HUDEP-2 (cell line): ENCODE measurements around the gene SMYD5.

Experiments
- DNase-seq, 76 experiments: peaks; one replicate each; lab custom pipeline; 2025; ENCODE audit not compliant: unreplicated experiment in 76 of 76; lab: John Stamatoyannopoulos, UW

Gene SMYD5

GRCh38 chr2:73235315-73236028 is 21.4 kb downstream of the SMYD5 start:
- no peak for DNase-seq

- DNase-seq, result no peak
Measured at GRCh38 chr2:73237168-73237567, 23.1 kb downstream of the SMYD5 start.

DNA sequence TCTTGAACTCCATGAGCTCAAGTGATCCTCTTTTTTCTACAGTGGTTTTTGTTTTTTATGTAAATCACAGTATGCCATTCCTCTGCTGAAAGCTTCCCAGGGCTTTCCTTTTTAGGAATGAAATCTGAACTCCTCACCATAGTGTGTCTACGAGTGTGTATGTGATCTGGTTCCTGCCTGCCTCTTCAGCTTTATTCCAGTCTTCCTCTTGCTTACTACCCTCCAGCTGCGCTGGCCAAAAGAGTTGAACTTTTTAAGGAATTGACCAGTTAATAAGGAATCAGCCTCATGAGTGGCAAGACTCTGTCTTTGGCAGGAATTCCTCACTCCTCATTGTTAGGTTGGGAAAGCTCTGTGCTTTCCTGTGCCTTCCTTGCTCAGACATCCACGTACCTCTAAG is 24.1 kb downstream of the SMYD5 start:
- no peak for DNase-seq

- DNase-seq, result no peak
Measured at GRCh38 chr2:73238976-73239375, 24.9 kb downstream of the SMYD5 start.

GRCh38 chr2:73239776-73240175 is 25.7 kb downstream of the SMYD5 start:
- DNase-seq, result no peak

DNA sequence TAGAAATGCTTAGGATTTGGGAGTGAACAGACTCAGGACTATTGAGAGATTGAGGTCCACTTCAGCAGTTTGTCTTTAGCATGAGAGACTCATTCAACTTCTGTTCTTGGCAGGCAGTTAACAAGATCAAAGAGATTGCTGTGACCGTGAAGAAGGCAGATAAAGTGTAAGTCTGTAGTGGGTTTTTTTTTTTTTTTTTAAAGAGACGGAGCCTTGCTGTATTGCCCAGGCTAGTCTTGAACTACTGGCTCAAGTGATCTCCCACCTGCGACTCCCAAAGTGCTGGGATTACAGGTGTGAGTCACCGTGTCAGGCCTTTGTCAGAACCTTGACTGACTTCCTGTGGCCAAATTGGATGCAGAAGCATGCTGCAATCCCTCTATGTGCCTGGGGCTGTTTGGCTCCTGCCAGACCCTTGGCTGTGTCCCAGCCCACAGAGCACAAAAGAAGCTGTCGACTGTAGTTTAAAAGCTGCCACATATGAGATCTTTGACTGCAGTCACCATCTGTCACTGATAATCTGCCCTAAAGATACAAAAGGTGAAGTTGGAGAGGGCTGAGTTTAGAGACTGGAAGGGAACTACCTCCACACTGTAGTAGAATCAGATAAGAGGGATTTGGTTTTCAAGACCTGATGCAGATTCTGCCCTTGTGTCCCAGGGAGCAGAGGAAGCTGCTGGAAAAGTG is 30.0 kb downstream of the SMYD5 start:
- DNase-seq, result peak in 58 of 76 experiments; percentile 4 to 83 (median 39)

DNA sequence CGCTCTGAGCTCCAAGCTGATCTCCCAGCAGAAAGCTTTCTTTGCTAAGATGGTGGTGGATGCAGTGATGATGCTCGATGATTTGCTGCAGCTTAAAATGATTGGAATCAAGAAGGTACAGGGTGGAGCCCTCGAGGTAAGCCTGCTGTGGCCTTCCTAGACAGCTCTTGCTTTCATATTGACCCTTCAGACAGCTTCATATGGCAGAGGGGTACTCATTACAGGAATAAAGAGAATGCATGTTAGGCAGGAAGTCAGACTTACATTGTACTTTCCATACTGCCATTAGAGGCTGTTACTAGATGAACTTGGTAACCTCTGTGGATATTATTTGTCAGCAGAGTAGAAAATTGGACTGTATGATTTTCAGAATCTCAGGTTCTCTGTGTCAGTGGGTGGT is 30.5 kb downstream of the SMYD5 start:
- DNase-seq, result no peak

- DNase-seq, result no peak
Measured at GRCh38 chr2:73246850-73247249, 32.8 kb downstream of the SMYD5 start.

- no peak for DNase-seq
Measured at GRCh38 chr2:73249636-73250035, 35.6 kb downstream of the SMYD5 start.

DNA sequence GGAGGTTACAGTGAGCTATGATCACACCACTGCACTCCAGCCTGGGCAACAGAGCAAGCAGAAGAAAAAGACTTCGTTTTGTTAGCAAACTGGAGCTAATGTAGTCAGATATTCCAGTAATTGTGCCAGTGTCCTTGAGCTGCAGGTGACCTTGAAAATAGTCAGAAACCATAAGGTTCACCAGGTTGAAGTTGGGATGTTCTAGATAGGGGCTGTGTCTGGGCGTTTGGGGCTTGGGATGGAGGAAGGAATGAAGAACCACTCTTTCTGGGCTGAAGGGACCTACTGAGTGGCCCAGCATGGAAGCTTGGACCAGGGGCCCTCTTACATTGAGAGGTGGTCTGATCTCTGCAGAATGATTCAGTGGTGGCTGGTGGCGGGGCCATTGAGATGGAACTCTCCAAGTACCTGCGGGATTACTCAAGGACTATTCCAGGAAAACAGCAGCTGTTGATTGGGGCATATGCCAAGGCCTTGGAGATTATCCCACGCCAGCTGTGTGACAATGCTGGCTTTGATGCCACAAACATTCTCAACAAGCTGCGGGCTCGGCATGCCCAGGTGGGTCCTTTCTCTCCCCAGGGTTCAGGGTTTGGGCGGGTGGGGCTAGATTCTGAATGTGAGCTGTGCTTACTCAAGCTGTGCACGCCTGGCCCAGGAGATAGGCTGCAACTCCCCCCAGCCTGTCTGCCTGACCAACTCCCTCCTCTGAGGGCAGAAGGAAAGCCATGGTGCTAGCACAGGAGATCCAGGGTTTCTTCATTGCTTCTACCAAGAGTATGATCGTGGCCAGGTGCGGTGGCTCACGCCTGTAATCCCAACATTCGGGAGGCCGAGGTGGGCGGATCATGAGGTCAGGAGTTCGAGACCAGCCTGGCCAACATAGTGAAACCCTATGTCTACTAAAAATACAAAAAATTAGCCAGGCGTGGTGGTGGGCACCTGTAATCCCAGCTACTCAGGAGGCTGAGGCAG is 37.1 kb downstream of the SMYD5 start:
- no peak for DNase-seq

DNA sequence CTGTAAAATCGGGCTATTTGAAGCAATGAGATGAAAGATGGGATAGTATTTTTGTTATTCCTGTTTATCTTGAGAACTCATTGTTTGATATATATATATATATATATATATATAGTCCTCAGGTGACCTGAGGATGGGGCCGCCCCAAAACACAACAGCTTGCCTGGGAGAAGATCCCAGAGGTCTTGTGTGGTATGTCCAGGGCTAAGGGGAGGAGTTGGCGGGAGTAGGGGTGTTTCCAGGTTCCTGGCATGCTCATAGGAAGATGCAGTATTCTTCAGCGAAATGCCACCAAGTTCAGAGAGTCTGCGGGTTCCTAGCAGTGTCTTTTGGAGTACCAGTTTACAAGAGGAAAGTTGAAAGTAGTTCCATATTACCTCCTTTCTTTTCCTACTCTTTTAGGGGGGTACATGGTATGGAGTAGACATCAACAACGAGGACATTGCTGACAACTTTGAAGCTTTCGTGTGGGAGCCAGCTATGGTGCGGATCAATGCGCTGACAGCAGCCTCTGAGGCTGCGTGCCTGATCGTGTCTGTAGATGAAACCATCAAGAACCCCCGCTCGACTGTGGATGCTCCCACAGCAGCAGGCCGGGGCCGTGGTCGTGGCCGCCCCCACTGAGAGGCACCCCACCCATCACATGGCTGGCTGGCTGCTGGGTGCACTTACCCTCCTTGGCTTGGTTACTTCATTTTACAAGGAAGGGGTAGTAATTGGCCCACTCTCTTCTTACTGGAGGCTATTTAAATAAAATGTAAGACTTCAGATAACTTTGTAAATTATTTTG is 38.4 kb downstream of the SMYD5 start:
- DNase-seq, result no peak

GRCh38 chr2:73253400-73253799 is 39.4 kb downstream of the SMYD5 start:
- DNase-seq, result no peak

DNA sequence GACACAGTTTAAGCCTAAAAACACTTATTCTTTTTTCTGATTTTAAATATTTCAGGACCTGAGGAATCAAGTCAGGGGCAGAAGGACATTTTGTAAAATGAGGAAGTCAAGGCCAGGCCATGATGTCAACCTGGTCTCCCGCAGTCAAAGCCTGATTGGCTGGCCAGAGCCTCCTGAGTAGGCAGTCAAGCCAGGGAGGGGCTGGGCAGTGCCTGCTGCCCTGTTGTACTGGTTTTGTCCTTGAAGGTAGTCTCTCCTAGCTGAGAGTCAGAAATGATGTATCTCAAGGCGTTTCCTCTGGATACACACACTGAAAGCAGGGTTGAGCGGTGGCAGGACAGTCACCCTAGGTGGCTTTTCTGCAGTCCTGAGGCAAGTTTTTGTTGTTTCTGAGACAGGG is 39.9 kb downstream of the SMYD5 start:
- DNase-seq, result peak in 6 of 76 experiments; percentile 6 to 39 (median 19)

GRCh38 chr2:73254343-73255006 is 40.4 kb downstream of the SMYD5 start:
- DNase-seq, result no peak

DNA sequence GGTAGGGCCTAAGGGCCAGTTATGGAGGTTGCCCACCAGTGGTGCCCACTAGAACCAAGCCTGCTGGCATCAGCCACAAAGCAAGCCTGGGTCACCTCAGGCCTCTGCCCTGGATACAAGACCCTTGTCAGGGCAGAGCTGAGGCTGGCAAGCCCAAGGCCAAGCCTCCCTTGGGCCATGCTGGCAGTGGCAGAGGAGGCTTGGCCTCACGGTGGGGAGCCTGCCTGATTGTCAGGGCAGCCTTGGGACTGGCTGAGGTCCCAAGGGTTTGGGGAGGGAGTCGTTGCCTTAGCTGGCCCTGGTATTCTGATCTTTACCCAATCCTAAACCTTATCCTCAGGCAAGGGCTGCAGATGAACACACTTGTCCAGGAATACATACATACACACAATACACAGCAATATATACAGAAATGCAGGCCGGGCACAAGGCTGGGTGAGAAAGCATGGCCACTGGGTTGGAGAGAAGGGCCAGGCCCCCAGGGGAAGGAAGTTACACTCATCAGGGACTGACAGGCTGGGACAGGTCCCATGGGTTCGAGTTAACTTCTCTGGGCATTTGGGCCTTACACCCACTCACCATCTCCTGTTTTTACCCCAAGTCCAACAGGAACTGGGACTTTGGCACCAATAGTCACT is 41.1 kb downstream of the SMYD5 start:
- DNase-seq, result no peak

- no peak for DNase-seq
Measured at GRCh38 chr2:73255907-73256617, 42.0 kb downstream of the SMYD5 start.

DNA sequence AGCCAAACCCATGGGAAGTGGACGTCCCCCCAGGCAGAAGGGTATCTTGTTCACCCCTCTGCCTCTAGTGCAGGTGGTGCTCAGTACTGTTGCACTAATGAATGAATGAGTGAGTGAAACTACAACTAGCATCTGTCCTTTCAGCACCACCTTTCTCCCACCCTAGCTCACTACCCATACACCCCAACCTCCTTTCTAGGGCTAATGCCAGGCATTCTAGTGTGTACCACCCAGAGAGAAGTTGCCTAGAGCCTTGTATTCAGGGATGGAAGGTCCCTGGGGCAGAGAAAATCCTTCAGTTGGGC is 42.5 kb downstream of the SMYD5 start:
- DNase-seq, result no peak

- no peak for DNase-seq
Measured at GRCh38 chr2:73257021-73257420, 43.0 kb downstream of the SMYD5 start.
